HEK293 (cell line): Measurements from ENCODE around the gene HSP90AA1.

Source experiments
- CTCF ChIA-PET: fragments of 350-600 bp; formaldehyde crosslinking; extraction: SDS; loops from one replicate; lab custom pipeline; 2021; ENCODE audit warnings: antibody characterized with exemption; lab: Yijun Ruan, JAX
- POLR2A ChIA-PET: fragments of 300-600 bp; formaldehyde crosslinking; extraction: SDS; loops from one replicate; lab custom pipeline; 2020; ENCODE audit warnings: antibody characterized with exemption, inconsistent platforms; lab: Yijun Ruan, JAX
- H3K27ac ChIP-seq: fragments of 200-500 bp; sonication (Bioruptor generic); 2 replicates; pipeline ENCODE4 v1.5.1; 2014; ENCODE audit warnings: low read depth, low read length, control low read depth, inconsistent platforms; ENCODE audit errors: extremely low read depth
- H3K36me3 ChIP-seq, 2 experiments: fragments of 200-500 bp in 1 of 2; sonication (Bioruptor generic) in 1 of 2; 1 replicate in 1 of 2; 2 replicates in 1 of 2; pipeline ENCODE4 v1.5.1; 2014 to 2017; ENCODE audit warnings: inconsistent platforms in 2 of 2, low read length in 2 of 2; ENCODE audit not compliant: control insufficient read depth in 2 of 2, insufficient read depth in 1 of 2
- H3K4me1 ChIP-seq: fragments of 200-500 bp; sonication (Bioruptor generic); 2 replicates; pipeline ENCODE4 v1.5.1; 2014; ENCODE audit warnings: mild to moderate bottlenecking, low read length, inconsistent platforms; ENCODE audit not compliant: control insufficient read depth, insufficient read depth
- H3K4me3 ChIP-seq: 2 replicates; pipeline ENCODE4 v1.5.1; 2011; ENCODE audit warnings: low read depth, mild to moderate bottlenecking, control low read depth, low read length, moderate library complexity
- H3K9me3 ChIP-seq: fragments of 200-500 bp; sonication (Bioruptor generic); 2 replicates; pipeline ENCODE4 v1.5.1; 2014; ENCODE audit warnings: low read depth, low read length, inconsistent platforms; ENCODE audit not compliant: control insufficient read depth, insufficient read depth
- BCL6B ChIP-seq: fragments of 450-650 bp; formaldehyde crosslinking; IDR thresholded peaks from 2 replicates; pipeline ENCODE4 v1.5.1; 2017; ENCODE audit warnings: missing biosample characterization, missing genetic modification characterization
- HOXA7 ChIP-seq: sonication (generic); formaldehyde crosslinking; IDR thresholded peaks from 2 replicates; pipeline ENCODE4 v1.8.1; 2022; ENCODE audit warnings: missing genetic modification reagents, borderline replicate concordance
- KLF1 ChIP-seq: fragments of 450-650 bp; formaldehyde crosslinking; IDR thresholded peaks from 2 replicates; pipeline ENCODE4 v1.5.1; 2016; ENCODE audit warnings: missing biosample characterization, missing genetic modification characterization
- KLF16 ChIP-seq: fragments of 450-650 bp; formaldehyde crosslinking; IDR thresholded peaks from 2 replicates; pipeline ENCODE4 v1.5.1; 2017; ENCODE audit warnings: missing biosample characterization, missing genetic modification characterization
- PRDM1 ChIP-seq: fragments of 450-650 bp; formaldehyde crosslinking; IDR thresholded peaks from 2 replicates; pipeline ENCODE4; 2016; ENCODE audit warnings: missing biosample characterization, missing genetic modification characterization
- RBAK ChIP-seq: fragments of 450-650 bp; formaldehyde crosslinking; IDR thresholded peaks from 2 replicates; pipeline ENCODE4 v1.5.1; 2016; ENCODE audit warnings: missing biosample characterization, missing genetic modification characterization
- SALL2 ChIP-seq: fragments of 450-650 bp; formaldehyde crosslinking; IDR thresholded peaks from 2 replicates; pipeline ENCODE4 v1.5.0; 2017; ENCODE audit warnings: missing biosample characterization, mild to moderate bottlenecking, missing genetic modification characterization, borderline replicate concordance
- SP2 ChIP-seq: fragments of 450-650 bp; formaldehyde crosslinking; IDR thresholded peaks from 2 replicates; pipeline ENCODE4 v1.5.1; 2016; ENCODE audit warnings: missing biosample characterization, missing genetic modification characterization
- ZBTB8A ChIP-seq: fragments of 450-650 bp; formaldehyde crosslinking; IDR thresholded peaks from 2 replicates; pipeline ENCODE4 v1.5.1; 2016; ENCODE audit warnings: missing biosample characterization, missing genetic modification characterization
- ZFHX2 ChIP-seq: fragments of 450-650 bp; formaldehyde crosslinking; conservative IDR thresholded peaks from 2 replicates; pipeline ENCODE4 v1.5.1; 2016; ENCODE audit warnings: missing biosample characterization, missing genetic modification characterization
- ZNF121 ChIP-seq: fragments of 450-650 bp; formaldehyde crosslinking; IDR thresholded peaks from 2 replicates; pipeline ENCODE4 v1.5.1; 2016; ENCODE audit warnings: missing biosample characterization, missing genetic modification characterization
- ZNF140 ChIP-seq: fragments of 450-650 bp; formaldehyde crosslinking; IDR thresholded peaks from 2 replicates; pipeline ENCODE4 v1.5.1; 2016; ENCODE audit warnings: missing biosample characterization, missing genetic modification characterization
- ZNF18 ChIP-seq: fragments of 450-650 bp; formaldehyde crosslinking; IDR thresholded peaks from 2 replicates; pipeline ENCODE4 v1.5.1; 2016; ENCODE audit warnings: missing biosample characterization, missing genetic modification characterization
- ZNF610 ChIP-seq: fragments of 450-650 bp; formaldehyde crosslinking; IDR thresholded peaks from 2 replicates; pipeline ENCODE4 v1.5.1; 2016; ENCODE audit warnings: missing biosample characterization, missing genetic modification characterization, borderline replicate concordance
- ZNF660 ChIP-seq: fragments of 450-650 bp; IDR thresholded peaks from 2 replicates; pipeline ENCODE4 v1.5.1; 2018; ENCODE audit warnings: missing biosample characterization, mild to moderate bottlenecking, missing genetic modification characterization
- ZNF776 ChIP-seq: fragments of 450-650 bp; formaldehyde crosslinking; IDR thresholded peaks from 2 replicates; pipeline ENCODE4 v1.5.0; 2017; ENCODE audit warnings: missing biosample characterization, missing genetic modification characterization, borderline replicate concordance
- ZSCAN16 ChIP-seq: fragments of 450-650 bp; formaldehyde crosslinking; IDR thresholded peaks from 2 replicates; pipeline ENCODE4 v1.5.1; 2016; ENCODE audit warnings: missing biosample characterization, missing genetic modification characterization

HSP90AA1 gene

GRCh38 chr14:102046337-102047278 lies 40.2 kb downstream of the HSP90AA1 start (continued):
- TF ChIP-seq ZNF776 (tag by site-specific recombination) (no peak), SP2 (tag by site-specific recombination) (peak; percentile 77), ZNF610 (tag by site-specific recombination) (no peak), PRDM1 (tag by site-specific recombination) (peak; percentile 32; the same call in 1 of the 2 replicates), ZFHX2 (tag by site-specific recombination) (peak; percentile 91), ZBTB8A (tag by site-specific recombination) (peak; percentile 80), ZNF660 (tag by site-specific recombination) (0 out of 2 replicates have a peak, but pooled peaks have one; percentile 43), SALL2 (tag by site-specific recombination) (no peak), BCL6B (tag by site-specific recombination) (no peak), ZNF140 (tag by site-specific recombination) (no peak), KLF16 (peak; percentile 27; the same call in 1 of the 2 replicates)

- Histone ChIP-seq H3K36me3 (peaks cover 34 to 90% of the 10 kb centered on the region in 2 experiments), H3K4me3 (no peak overlapping the region), H3K9me3 (no peaks in the 10 kb centered on the region), H3K4me1 (no peaks in the 10 kb centered on the region; the same call in 1 of the 2 replicates), H3K27ac (no peak overlapping the region)
- TF ChIP-seq ZSCAN16 (tag by site-specific recombination) (no peak), HOXA7 (no peak), KLF1 (peak; percentile 43), RBAK (tag by site-specific recombination) (no peak)
- POLR2A ChIA-PET = no interaction called here
- CTCF ChIA-PET = interaction anchor here (1.9 kb wide), 1 partner anchor 8 kb away, joined by 7 read pairs; no protein-coding TSS in a partner anchor
Observed at GRCh38 chr14:102044566-102044965, 42.3 kb downstream of the HSP90AA1 start.

GRCh38 chr14:102043251-102044025 lies 43.4 kb downstream of the HSP90AA1 start:
- CTCF ChIA-PET = interaction anchor here (0.6 kb wide), 1 partner anchor 394 kb away, joined by 5 read pairs; no protein-coding TSS in a partner anchor
- Histone ChIP-seq H3K4me3 (no peak overlapping the region), H3K27ac (no peak overlapping the region), H3K9me3 (no peaks in the 10 kb centered on the region), H3K36me3 (peaks cover 36 to 90% of the 10 kb centered on the region in 2 experiments), H3K4me1 (no peaks in the 10 kb centered on the region; the same call in 1 of the 2 replicates)
- TF ChIP-seq ZNF18 (tag by site-specific recombination) (no peak), ZNF121 (tag by site-specific recombination) (0 out of 2 replicates have a peak, but pooled peaks have one; percentile 30)
- POLR2A ChIA-PET = interaction anchor here (0.6 kb wide), 1 partner anchor 143 kb away, joined by 3 read pairs; no protein-coding TSS in a partner anchor
